ENCODE results near the gene TRMT1.

- TF ChIP-seq CTCF (conservative IDR thresholded peaks at IDR 0.05; ENCODE audit: low read depth in 2 of 2) (peak in 1 of 2 experiments; percentile 19; a peak in 1 of 4 replicates), EZH2 (IDR thresholded peaks at IDR 0.05; ENCODE audit: low read depth, unreplicated experiment) (no peak)
Measured at GRCh38 chr19:13152974-13153568, 36.5 kb upstream of the TRMT1 start.

Data from GM23338 (cell line).